B cell (primary cell): ENCODE results near the gene ATN1. TPM values are rescaled to one million over a fixed set of nuclear protein-coding genes. Genes with fewer than 3 reads are reported as not detected.

ENCODE experiments used
- ATAC-seq: fragments of 200-7000 bp; cut with Tn5 transposase; one replicate; pipeline ENCODE4 v1.10.0; 2021; ENCODE audit warnings: low read depth, mild to moderate bottlenecking, moderate number of reproducible peaks, moderate library complexity
- CTCF ChIA-PET: fragments of 350-600 bp; sonication (Branson Sonifier 250); formaldehyde crosslinking; loops from one replicate; lab custom pipeline; 2021; ENCODE audit warnings: antibody characterized with exemption, inconsistent platforms; lab: Charles Lee
- POLR2A ChIA-PET: fragments of 350-600 bp; sonication (Branson Sonifier 250); formaldehyde crosslinking; loops from one replicate; lab custom pipeline; 2021; ENCODE audit warnings: antibody characterized with exemption; lab: Charles Lee
- DNase-seq: peaks from one replicate; pipeline ENCODE4 v3.0.0; 2013
- H2AFZ ChIP-seq: 2 replicates; pipeline ENCODE4 v1.6.1; 2012; ENCODE audit warnings: mild to moderate bottlenecking, low read depth, low read length; ENCODE audit not compliant: insufficient read depth, poor library complexity, severe bottlenecking
- H3K27ac ChIP-seq, 2 donors: 1 replicate in 1 of 2; 2 replicates in 1 of 2; pipeline ENCODE4 v1.5.1; 2012 to 2013; ENCODE audit warnings: low read length in 2 of 2, mild to moderate bottlenecking in 2 of 2, moderate library complexity in 1 of 2
- H3K27me3 ChIP-seq, 4 experiments: fragments of 200-600 bp in 1 of 4; sonication (generic) in 1 of 4; replicated peaks in 1 of 4; 1 replicate in 2 of 4; 2 replicates in 2 of 4; pipeline versions ENCODE4 v1.6.1 to v1.7.0; 2013 to 2016; ENCODE audit warnings: low read length in 3 of 4, mild to moderate bottlenecking in 2 of 4, mixed read lengths in 1 of 4, moderate library complexity in 1 of 4; ENCODE audit not compliant: insufficient read depth in 4 of 4, control insufficient read depth in 3 of 4; ENCODE audit errors: control extremely low read depth in 1 of 4
- H3K36me3 ChIP-seq, 2 experiments: replicated peaks in 1 of 2; 1 replicate in 1 of 2; 2 replicates in 1 of 2; pipeline versions ENCODE4 v1.6.1 to v1.7.1; 2013; ENCODE audit warnings: low read length in 1 of 2; ENCODE audit not compliant: insufficient read depth in 2 of 2, control insufficient read depth in 1 of 2; ENCODE audit errors: control extremely low read depth in 1 of 2, extremely low read depth in 1 of 2
- H3K4me1 ChIP-seq, 2 donors: fragments of 200-600 bp in 1 of 2; sonication (generic) in 1 of 2; 1 replicate in 1 of 2; 2 replicates in 1 of 2; pipeline versions ENCODE4 v1.5.1 to v1.6.1; 2013 to 2017; ENCODE audit warnings: low read length in 2 of 2; ENCODE audit not compliant: control insufficient read depth in 2 of 2, insufficient read depth in 2 of 2
- H3K4me2 ChIP-seq: replicated peaks from 2 replicates; pipeline ENCODE3; 2012; ENCODE audit warnings: mild to moderate bottlenecking, low read depth, low read length; ENCODE audit not compliant: poor library complexity, severe bottlenecking
- H3K4me3 ChIP-seq, 5 experiments: fragments of 200-600 bp in 1 of 5; sonication (generic) in 1 of 5; 1 replicate in 3 of 5; 2 replicates in 2 of 5; pipeline versions ENCODE4 v1.5.1 to v1.7.0; 2011 to 2016; ENCODE audit warnings: low read length in 4 of 5, mild to moderate bottlenecking in 4 of 5, low read depth in 2 of 5, control low read depth in 1 of 5, moderate library complexity in 1 of 5; ENCODE audit not compliant: insufficient read depth in 1 of 5; ENCODE audit errors: control extremely low read depth in 1 of 5, extremely low read depth in 1 of 5
- H3K79me2 ChIP-seq: fragments of 200-600 bp; sonication (generic); one replicate; pipeline ENCODE4 v1.6.0; 2016; ENCODE audit warnings: low read length; ENCODE audit not compliant: control insufficient read depth, insufficient read depth
- H3K9ac ChIP-seq: fragments of 200-600 bp; sonication (generic); 2 replicates; pipeline ENCODE4 v1.6.1; 2017; ENCODE audit warnings: mild to moderate bottlenecking, low read length, moderate library complexity
- H3K9me3 ChIP-seq, 3 donors: one replicate each; pipeline versions ENCODE4 v1.6.1 to v1.7.1; 2013; ENCODE audit warnings: low read length in 2 of 3; ENCODE audit not compliant: control insufficient read depth in 2 of 3, insufficient read depth in 1 of 3; ENCODE audit errors: control extremely low read depth in 1 of 3
- H4K20me1 ChIP-seq: 2 replicates; pipeline ENCODE4 v1.6.0; 2012; ENCODE audit warnings: mild to moderate bottlenecking, low read length; ENCODE audit not compliant: insufficient read depth, control insufficient read depth, poor library complexity, severe bottlenecking
- H3K27ac Mint-ChIP-seq: one replicate; pipeline ENCODE4 v1.8.0; 2021; ENCODE audit warnings: mixed read lengths
- H3K27me3 Mint-ChIP-seq: one replicate; pipeline ENCODE4 v1.8.0; 2021; ENCODE audit warnings: mixed read lengths
- H3K4me1 Mint-ChIP-seq: one replicate; pipeline ENCODE4 v1.8.0; 2021; ENCODE audit warnings: mixed read lengths
- H3K4me3 Mint-ChIP-seq: one replicate; pipeline ENCODE4 v1.8.0; 2021; ENCODE audit warnings: mixed read lengths
- H3K9me3 Mint-ChIP-seq: one replicate; pipeline ENCODE4 v1.8.0; 2022; ENCODE audit warnings: mixed read lengths; ENCODE audit not compliant: insufficient read depth
- CTCF ChIP-seq: fragments of 200-600 bp; IDR thresholded peaks from one replicate; pipeline ENCODE4 v1.8.0; 2022; ENCODE audit warnings: antibody characterized with exemption, mild to moderate bottlenecking
- EZH2 ChIP-seq: IDR thresholded peaks from 2 replicates; pipeline ENCODE4 v1.6.1; 2012; ENCODE audit warnings: borderline replicate concordance, low read depth, mild to moderate bottlenecking, moderate library complexity, low read length; ENCODE audit not compliant: insufficient read depth, poor library complexity, severe bottlenecking
- WGBS: methylation state at CpG from one replicate; pipeline ENCODE4 v1.1.5; 2013; ENCODE audit warnings: missing lambda C conversion rate; ENCODE audit not compliant: insufficient coverage; 5-methylcytosine and 5-hydroxymethylcytosine counted together
- intact Hi-C: fragments of 100-400 bp; cut with micrococcal nuclease; formaldehyde crosslinking; loops from one replicate; pipeline ENCODE4 v1.10.0; 2022
- polyA plus RNA-seq: library from polyadenylated mRNA; depleted of rRNA; stranded (reverse); fragments of >200 nt; gene quantifications from 2 replicates; pipeline ENCODE4 v1.2.3, GENCODE V29; 2012
- total RNA-seq, 2 donors: library from RNA; stranded (reverse); fragments of 120-200 nt in 1 of 2; gene quantifications; 1 replicate in 1 of 2; 2 replicates in 1 of 2; pipeline versions ENCODE4 v1.2.3 to v1.2.4, GENCODE V29; 2013 to 2022

The ATN1 gene
- total and polyA plus RNA-seq, 2 donors (not counting 1 experiment from before 2014, with no cell fraction given) = 21.0 to 50.8 TPM

GRCh38 chr12:6952121-6952862, 24.5 kb downstream of the ATN1 start:
- Histone ChIP-seq H3K36me3 (peaks cover 0 to 54% of the 10 kb centered on the region in 2 experiments), H3K4me2 (peak overlapping the region; percentile 92), H2AFZ (no peak overlapping the region), H3K9me3 (no peaks in the 10 kb centered on the region), H3K4me3 (peak overlapping the region; percentile 88 to 98 (median 92)), H3K27me3 (no peaks in the 10 kb centered on the region), H3K79me2 (peaks cover 79% of the 10 kb centered on the region), H3K4me1 (peaks cover 71 to 76% of the 10 kb centered on the region in 2 donors), H4K20me1 (peaks cover 58% of the 10 kb centered on the region), H3K27ac (peak overlapping the region; percentile 84 to 99), H3K9ac (peak overlapping the region; percentile 95)
- intact Hi-C loops = no loop called here
- POLR2A ChIA-PET = interaction anchor here (0.6 to 18.5 kb wide), 7 partner anchors 6 to 156 kb away, joined by 3 to 662 read pairs (median 5); partner anchors contain the start of genes C12orf57, PTPN6, RNU7-1 and TPI1
- H3K9me3 Mint-ChIP-seq = no peaks in the 10 kb centered on the region
- H3K4me1 Mint-ChIP-seq = peaks cover 87% of the 10 kb centered on the region
- DNase-seq = peak; percentile 30
- 9% methylated on average over 18 of the region's 22 CpGs for WGBS
- H3K27ac Mint-ChIP-seq = peak overlapping the region; percentile 98
- peak overlapping the region; percentile 98 for H3K4me3 Mint-ChIP-seq
- TF ChIP-seq EZH2 (no peak), CTCF (no peak)
- no peak for ATAC-seq
- CTCF ChIA-PET = interaction anchor here (1.5 to 16.6 kb wide), 5 partner anchors 8 to 80 kb away, joined by 3 to 944 read pairs (median 9); partner anchors contain the start of genes C12orf57, RNU7-1 and SPSB2
- H3K27me3 Mint-ChIP-seq = no peaks in the 10 kb centered on the region
